ENCODE measurements around the gene RAB1A. TPM values are rescaled to one million over a fixed set of nuclear protein-coding genes. Genes with fewer than 3 reads are reported as not detected.

RAB1A gene
- total and polyA plus RNA-seq, 9 of the 15 experiments (the other 6 are each of a cell fraction or from before 2014, with no cell fraction given): 43.8 to 163 (median 67.7) TPM

GRCh38 chr2:65062843-65063825 is 66.8 kb downstream of the RAB1A start (continued):
- TF ChIP-seq, protein P1, sequence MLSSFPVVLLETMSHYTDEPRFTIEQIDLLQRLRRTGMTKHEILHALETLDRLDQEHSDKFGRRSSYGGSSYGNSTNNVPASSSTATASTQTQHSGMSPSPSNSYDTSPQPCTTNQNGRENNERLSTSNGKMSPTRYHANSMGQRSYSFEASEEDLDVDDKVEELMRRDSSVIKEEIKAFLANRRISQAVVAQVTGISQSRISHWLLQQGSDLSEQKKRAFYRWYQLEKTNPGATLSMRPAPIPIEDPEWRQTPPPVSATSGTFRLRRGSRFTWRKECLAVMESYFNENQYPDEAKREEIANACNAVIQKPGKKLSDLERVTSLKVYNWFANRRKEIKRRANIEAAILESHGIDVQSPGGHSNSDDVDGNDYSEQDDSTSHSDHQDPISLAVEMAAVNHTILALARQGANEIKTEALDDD (IDR thresholded peaks at IDR 0.05): peak; percentile 68; the same call in 1 of the 2 replicates
- no peak for TF ChIP-seq CAMTA2 (CRISPR knock-in tag; conservative IDR thresholded peaks at IDR 0.05)
- TF ChIP-seq TAL1 (IDR thresholded peaks at IDR 0.05): peak; percentile 11; the same call in 1 of the 2 replicates
- no peak for TF ChIP-seq STAT6 (CRISPR knock-in tag; IDR thresholded peaks at IDR 0.05)
- TF ChIP-seq ELF1 (tag; IDR thresholded peaks at IDR 0.05): no peak
- TF ChIP-seq HDAC1 (IDR thresholded peaks at IDR 0.05): peak in 1 of 2 experiments; percentile 56; a peak in 2 of 4 replicates
- no peak for TF ChIP-seq BRCA1 (IDR thresholded peaks at IDR 0.05)
- no peak for TF ChIP-seq BRCA1 (CRISPR knock-in tag; IDR thresholded peaks at IDR 0.05)
- TF ChIP-seq FOXA1 (IDR thresholded peaks at IDR 0.05; ENCODE audit: borderline replicate concordance): no peak
- TF ChIP-seq SPI1 (IDR thresholded peaks at IDR 0.05; ENCODE audit: borderline replicate concordance, low read depth, low read length): peak; percentile 20; the same call in 1 of the 2 replicates
- 0 out of 2 replicates have a peak, but pooled peaks have one; percentile 15 for TF ChIP-seq SMARCA4 (IDR thresholded peaks at IDR 0.05)
- TF ChIP-seq NFE2 (IDR thresholded peaks at IDR 0.05; ENCODE audit: low read depth): peak; percentile 90
- no peak for TF ChIP-seq ZNF785 (CRISPR knock-in tag; IDR thresholded peaks at IDR 0.05)

Measured in K562 (cell line).